HG02973 (cell line): Measurements from ENCODE around the gene OR6S1.

Source experiments
- ATAC-seq: cut with Tn5 transposase; IDR thresholded peaks from one replicate; pipeline ENCODE4 v1.9.1; 2021; ENCODE audit warnings: moderate library complexity; ENCODE audit not compliant: unreplicated experiment

OR6S1 gene, protein sequence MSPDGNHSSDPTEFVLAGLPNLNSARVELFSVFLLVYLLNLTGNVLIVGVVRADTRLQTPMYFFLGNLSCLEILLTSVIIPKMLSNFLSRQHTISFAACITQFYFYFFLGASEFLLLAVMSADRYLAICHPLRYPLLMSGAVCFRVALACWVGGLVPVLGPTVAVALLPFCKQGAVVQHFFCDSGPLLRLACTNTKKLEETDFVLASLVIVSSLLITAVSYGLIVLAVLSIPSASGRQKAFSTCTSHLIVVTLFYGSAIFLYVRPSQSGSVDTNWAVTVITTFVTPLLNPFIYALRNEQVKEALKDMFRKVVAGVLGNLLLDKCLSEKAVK

GRCh38 chr14:20641591-20641990 is at the start of gene OR6S1:
Gene OR6S1, minus strand, starts transcription at chr14:20641691. Its CDS starts 0 bp downstream, at chr14:20641691.
- ATAC-seq = no peak

DNA sequence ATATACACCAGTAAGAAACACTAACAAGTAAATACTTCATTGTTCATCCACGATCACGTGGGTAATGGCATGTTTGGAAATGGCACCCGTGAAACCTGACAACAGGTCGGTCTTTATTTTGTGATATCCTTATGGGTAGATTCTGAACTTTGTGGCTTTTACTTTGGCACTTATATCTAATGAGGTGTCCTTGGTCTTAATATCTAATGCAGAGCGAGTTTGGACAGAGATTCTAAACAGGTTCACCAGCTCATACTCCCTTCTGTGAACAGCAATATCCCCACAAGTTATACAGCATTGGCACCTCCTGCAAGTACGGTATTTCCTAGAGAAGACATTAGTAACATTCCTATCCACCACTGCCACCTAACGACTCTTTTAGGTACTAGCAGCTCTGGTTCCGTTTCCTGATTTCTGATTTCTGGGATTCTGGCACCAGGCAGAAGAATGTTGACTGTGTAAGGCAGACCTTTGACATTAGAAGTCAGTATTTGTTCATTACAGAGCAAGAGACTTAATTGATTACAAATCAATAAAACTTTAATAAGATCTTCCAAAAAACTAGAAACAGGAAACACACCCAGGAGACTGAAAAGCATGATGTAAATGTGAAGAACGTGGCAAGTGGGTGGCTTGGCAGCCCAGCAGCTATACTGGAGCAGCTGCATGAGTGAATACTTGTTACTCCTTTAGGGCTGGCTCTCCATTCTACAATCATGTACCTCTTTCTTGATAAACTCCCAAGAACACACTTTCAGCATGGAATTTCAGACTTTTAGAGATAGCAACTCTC is 49.6 kb upstream of the OR6S1 start:
- ATAC-seq = no peak

DNA sequence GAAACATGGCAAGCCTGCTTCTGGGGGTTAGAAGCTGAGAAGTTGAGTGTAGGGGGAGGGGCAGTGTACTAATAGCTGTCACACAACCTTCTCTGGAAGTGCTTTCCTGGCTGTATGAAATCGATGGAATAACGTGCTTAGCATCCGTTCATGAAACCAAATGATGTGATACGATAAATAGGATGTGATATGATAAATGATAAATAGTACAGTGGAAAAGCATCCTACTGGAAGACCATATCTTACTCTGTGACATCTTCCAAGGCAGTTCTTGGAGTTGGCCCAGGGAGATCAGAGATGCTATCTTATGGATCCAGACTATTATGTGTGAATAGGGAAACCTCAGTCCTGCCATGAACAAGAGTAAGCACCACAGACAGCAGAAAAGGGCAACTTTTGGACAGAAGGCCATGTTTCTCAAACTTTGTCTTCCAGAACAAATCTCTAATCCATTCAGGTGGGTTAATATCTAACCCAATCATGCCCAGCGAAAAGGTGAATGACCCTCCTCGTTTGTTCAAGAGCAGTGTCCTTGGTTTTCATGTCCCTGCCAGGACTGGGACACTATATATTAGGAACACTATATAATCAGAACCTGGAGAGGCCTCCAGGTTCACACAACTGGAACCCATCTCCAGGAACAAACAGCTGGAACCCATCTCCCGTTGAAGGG is 46.8 kb upstream of the OR6S1 start, which contains the start of gene ANG:
Gene ANG, plus strand, starts transcription at position 598 of the 673 bp plus-strand sequence. CDS start 4,801 bp downstream, outside the sequence.
- ATAC-seq = no peak

DNA sequence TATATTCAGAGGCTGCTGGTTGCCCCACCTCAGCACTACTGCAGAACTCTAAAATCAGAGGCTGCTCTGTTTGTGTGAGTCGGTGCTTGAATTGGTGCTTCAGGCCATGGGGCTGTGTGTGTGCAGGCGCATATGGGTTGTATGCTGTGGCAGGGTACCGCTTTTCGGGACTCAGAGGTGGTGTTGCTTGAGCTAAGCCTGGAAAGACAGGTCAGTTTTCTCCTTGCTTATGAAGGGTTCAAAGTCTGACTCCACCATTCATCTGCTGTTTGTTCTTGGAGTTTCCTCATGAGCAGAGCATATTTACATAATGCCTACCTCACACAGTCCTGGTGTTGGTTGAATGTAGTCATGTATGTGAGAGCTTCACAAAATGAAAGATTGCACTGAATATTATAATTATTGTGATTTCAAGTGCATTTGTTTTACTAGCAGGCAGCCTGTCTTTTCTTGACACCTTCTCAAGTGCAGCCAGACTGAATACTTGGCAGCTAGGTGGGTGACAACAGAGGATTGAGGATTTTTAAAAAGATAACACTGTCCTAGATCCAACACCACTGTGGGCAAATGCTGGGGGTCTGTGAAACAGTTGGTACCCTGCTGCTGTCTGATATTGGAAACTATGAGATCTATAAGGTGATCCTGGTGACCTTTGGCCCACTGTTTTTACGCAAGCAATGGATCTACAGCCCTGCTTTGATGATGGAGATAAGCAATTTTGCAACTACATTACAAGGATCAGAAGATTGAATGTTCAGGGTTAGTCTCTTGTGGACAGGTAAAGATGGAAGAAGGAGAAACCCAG is 46.1 kb upstream of the OR6S1 start:
- ATAC-seq = no peak

- ATAC-seq = no peak
Measured at GRCh38 chr14:20686386-20687143, 45.1 kb upstream of the OR6S1 start.

DNA sequence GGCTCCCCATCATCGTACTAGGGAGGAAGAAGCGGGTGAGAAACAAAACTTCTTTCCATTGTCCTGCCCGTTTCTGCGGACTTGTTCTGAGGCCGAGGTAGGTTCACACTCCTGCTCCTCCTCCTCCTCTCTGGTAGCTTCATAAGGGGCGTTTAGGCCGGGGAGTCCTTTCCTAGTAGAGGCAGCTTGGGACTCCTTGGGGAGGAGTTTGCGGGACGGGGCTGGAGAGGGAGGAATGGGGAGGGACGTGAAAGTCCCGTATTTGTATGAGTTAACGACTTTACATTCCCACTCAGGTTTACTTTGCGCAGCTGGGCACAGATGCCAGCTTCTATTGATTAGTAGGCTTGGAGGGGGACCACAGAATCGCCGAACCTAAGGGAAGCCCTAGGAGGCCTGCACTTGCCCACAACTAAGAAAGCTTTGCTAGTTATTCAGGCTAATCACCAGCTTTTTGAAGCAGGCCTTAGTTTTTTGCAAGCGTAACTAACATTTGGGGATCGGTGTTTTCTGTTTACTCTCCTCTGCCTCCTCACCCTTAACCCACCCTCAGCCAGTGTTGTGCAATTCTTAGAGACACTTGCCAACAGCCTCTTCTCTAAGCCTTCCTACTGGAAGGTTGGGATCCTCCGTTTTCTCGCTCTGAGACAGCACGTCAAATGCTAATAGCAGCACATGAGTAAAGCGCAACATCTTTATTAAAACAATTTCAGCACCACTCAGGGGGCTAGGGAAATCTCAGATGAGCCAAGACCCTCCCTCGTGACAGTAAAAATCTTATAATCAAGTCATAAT is 43.4 kb upstream of the OR6S1 start:
- no peak for ATAC-seq

DNA sequence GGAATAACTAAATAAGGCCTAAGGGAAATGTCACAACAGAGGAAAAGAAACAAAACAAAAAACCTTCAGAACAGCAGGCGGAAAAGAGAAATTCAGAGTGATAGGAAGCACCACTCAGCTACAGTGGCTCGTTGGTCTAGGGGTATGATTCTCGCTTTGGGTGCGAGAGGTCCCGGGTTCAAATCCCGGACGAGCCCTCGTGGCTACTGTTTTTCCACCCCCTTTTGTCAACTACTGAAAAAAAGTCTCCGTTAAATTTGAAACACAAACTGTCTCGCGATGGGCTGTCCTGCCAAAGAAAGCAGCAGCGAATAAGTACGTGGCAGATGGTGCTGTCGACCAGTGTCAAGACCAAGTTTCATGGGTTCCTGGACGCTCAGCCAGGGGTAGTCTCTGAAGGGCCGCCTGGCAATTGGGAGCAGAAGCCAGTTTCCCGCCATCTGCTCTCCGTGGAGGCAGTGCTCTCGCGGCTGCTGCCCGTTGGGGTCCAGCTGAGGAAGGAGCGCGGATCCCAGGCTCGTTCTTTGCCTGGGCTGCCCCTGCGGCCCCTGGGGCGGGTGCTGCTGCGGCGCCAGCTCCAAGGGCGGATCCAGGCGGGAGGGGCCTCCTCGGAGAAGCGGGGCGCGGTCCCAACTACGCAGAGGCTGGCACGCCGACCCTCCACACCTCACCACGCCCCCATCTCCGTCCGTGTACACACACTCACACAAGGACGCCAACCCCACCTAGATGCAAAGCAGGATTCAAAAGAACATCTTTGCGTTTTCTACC is 42.6 kb upstream of the OR6S1 start, which contains the start of gene RNASE4:
Gene RNASE4, plus strand, starts transcription at position 670 of the 771 bp plus-strand sequence. CDS start 14,812 bp downstream, outside the sequence.
- ATAC-seq = peak; percentile 26

DNA sequence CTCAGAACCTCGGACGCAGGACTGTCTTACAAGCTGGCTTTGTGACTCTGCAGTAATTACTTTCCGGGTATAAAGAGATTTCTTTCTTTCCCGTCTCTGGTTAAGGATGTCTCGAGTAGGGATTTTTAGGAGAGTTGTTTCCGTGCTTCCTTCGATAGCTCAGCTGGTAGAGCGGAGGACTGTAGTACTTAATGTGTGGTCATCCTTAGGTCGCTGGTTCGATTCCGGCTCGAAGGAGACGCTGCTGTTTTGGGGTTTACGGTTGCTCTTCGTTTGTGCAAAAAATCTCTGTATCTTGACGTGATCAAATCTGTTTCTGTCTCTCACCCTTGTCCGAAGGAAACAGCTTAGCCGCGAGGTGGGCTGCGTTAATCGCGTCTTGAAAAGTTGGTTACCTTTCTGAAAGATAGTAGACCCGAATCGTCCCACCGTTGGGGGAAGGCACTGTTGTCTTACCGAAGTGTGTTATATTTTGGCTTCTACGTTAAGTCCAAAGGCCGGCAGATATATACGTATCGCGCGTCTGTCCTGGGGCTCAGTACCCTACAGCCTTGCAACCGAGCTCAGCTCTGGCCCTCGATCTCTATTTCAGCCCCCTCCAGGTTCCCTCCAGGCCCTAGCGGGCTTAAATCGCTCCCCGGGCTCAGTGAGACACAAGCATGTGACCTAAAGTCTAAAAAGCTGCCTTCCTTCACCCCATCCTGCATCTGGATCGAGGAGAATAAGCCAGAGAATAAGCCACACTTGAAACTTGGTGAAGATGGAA is 41.8 kb upstream of the OR6S1 start:
- ATAC-seq = peak; percentile 13

DNA sequence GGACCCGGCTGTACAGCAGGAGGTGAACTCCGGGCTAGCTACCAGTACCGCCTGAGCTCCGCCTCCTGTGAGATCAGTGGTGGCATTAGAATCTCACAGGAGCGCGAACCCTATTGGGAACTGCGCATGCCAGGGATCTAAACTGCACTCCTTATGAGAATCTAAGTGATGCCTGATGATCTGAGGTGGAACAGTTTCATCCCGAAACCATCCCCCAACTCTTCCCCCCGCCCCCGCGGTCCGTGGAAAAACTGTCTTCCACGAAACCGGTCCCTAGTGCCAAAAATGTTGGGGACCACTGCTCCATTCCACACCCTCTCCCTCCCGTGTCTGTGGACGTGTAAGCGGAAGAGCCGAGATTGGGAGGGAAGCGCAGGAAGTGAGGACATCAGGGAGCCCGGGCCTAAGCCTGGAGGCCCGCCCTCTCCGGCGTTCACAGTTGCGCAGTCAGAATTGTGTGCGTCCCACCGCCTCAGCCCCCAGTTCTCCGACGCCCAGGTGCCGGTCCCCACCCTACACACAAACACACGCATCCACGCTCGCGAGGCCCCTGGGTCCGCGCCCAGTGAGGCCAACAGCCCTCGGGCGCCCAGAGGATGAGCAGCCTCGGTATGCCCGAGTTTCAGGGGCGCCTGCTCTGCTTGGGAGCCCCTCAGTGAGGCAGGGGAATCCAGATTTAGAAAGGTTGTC is 41.1 kb upstream of the OR6S1 start:
- peak; percentile 38 for ATAC-seq

- no peak for ATAC-seq
Measured at GRCh38 chr14:20682127-20682434, 40.6 kb upstream of the OR6S1 start.

- peak; percentile 22 for ATAC-seq
Measured at GRCh38 chr14:20681348-20682126, 40.0 kb upstream of the OR6S1 start.

DNA sequence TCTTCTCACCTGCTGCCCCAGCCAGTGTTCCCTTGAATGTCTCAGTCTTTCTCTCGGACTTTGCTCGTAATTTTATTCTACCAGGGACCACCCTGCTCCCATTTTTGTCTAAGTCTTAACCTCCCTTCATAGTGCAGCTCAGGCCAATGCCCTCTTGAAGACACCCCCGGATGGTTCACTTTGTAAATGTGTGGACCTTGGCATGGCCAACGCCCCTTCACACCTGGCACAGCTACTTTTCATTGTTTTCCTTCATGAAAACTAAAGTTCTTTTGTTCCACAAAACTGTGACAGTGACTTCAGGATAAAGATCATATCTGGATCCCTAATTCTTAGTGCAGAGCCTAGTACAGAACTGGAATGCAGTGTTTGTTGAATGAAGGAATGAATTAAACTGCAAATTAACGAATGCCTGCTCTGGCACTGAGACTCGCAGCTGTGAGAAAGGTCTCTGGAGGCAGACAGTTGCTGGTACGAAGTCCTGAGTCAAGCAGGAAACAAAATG is 39.4 kb upstream of the OR6S1 start:
- peak; percentile 27 for ATAC-seq

- ATAC-seq = no peak
Measured at GRCh38 chr14:20680363-20680762, 38.9 kb upstream of the OR6S1 start.

DNA sequence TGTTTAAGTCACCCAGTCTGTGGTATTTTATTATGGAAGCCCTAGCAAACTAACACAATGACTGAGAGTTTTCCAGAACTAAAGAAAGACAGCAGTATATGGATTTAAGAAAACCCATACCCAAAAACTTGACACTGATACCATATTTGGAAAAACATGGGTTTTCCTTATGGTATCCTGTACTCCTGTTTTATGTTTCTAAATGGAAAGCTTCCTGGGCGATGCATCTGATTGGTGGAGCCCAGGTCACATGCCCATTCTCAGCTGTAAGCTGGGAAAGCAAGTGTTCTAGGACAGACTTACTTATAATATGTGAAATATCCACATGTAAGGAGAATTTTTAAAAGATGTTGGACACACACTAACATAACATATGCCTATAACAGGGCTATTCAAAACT is 38.4 kb upstream of the OR6S1 start:
- no peak for ATAC-seq

DNA sequence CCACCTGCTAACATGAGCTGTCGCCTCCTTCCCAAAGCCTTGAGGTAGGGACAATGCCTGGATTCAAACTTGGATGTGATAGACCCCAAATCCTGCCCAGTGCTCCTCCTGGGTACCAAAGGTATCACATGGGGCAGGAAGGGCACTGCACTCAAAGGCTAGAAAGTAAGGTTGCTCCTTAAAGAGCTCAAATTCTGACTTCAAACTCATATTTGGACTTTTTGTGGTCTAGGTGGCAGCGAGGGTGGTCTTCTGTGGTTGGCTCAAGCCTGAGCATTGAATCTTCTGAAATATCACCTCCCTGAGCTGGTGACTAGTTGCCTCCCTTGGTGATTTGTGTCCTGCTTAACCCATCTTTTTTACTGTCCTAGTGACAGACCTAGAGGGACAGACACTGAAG is 34.6 kb upstream of the OR6S1 start:
- ATAC-seq = no peak

DNA sequence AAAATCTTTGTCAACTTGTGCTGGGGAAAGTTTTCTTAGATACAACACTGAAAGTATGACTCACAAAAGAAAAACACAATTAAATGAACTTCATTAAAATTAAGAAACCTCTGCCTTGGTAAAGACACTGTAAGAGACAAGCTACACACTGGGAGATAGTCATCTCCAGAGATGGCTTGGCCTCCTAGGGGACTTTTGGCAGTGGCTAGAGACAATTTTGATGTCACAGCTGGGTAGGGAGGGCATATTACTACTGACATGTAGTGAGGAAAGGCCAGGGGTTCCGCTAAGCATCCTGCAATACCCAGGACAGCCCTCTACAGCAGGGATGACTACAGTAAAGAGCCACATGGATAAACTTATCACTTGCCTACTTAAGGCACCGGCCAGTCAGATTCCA is 34.2 kb upstream of the OR6S1 start:
- ATAC-seq = no peak
